GM21381 (cell line): ENCODE results near the gene PRKCE.

Experiments used
- ATAC-seq: cut with Tn5 transposase; IDR thresholded peaks from one replicate; pipeline ENCODE4 v1.9.1; 2021; ENCODE audit warnings: mild to moderate bottlenecking, moderate library complexity; ENCODE audit not compliant: unreplicated experiment

Gene PRKCE

GRCh38 chr2:46173030-46173429, 521.6 kb downstream of the PRKCE start:
- ATAC-seq: no peak

DNA sequence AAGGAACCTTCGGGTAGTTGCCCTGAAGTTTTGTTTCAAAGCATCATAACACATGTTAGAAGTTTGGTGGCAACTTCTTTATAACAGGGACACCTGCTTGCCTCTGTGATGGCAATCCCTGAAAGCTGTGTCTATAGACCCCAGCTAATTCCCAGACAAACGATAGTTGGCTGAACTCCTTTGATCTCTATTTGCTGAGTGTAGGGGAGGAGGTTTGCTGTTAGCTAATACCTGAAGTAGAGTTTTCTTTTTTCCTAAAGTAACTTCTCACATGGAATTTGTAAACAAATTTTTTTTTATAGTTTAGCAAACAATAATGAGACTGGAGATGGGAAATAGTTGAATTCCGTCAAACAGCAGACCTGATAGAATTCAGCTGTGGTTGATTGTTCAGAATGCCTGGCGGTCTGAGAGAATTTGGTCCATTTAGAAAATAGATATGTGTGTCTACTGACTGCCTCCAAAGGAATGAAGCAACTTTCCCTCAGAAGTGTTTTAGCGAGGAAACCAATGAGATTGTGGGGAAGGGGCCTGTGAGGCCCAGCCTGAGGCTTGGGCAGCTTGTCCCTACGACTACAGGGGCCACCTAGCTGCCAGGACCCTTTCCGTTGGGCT, 522.3 kb downstream of the PRKCE start:
- ATAC-seq: no peak

DNA sequence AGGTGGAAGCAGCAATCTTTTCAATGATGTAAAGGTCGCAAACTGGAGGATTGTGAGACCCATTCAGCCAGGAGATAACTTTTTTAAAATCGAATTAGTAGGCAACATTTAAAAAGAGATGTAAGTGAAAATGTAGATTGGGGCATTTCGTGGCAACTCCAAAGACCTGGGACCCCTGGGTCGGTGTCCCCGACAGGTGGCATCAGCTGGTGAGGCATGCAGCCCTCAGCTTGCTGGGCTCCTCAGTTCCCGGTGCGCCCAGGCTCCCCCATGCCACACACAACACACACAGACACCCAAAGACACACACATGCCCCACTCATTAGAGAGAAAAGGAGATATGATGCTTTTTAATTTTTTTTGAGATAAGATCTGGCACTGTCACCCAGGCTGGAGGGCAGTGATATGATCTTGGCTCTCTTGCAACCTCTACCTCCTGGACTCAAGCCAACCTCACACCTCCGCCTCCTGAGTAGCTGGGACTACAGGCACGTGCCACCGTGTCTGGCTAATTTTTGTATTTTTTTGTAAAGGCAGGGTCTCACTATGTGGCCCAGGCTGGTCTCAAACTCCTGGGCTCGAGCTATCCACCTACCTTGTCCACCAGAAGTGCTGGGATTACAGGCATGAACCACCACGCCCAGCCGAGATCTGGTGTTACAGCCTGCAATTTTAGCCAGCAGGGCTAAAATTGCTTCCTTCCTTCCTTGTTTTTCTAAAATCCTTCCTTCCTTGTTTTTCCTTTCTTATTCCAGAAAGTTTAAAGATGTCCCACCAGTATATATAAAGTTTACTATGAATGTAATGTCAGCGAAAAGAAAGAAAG, 523.1 kb downstream of the PRKCE start:
- ATAC-seq: no peak

- no peak for ATAC-seq
Observed at GRCh38 chr2:46175419-46175818, 523.9 kb downstream of the PRKCE start.

- ATAC-seq: no peak
Observed at GRCh38 chr2:46177461-46178089, 526.1 kb downstream of the PRKCE start.

DNA sequence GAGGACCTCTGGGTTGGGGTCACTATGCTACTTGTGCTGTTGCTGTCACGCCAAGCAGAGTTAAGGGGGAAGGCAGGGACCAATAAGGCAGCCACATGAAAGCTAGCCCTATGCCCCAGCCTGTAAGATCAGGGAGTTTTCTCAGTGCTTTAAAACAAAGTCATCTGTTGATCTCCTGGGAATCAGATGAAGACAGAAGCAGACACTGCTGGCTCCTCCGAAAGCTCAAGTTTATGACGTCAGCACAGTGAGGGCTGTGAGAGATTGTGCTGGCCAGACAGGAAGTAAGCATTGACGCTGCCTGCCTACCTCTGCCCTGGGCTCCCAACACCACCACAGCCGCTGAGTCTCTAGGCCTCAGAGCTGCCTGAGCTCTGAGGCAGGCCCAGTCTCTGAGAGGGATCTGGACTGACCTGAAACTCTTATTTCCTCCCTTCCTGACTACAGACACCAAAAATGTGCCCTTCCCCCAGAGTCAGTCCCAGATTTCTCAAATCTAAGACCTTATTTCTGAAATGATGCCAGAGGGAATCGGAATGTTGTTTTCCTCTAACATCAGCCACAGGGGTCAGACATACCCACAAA, 527.7 kb downstream of the PRKCE start:
- ATAC-seq: no peak

DNA sequence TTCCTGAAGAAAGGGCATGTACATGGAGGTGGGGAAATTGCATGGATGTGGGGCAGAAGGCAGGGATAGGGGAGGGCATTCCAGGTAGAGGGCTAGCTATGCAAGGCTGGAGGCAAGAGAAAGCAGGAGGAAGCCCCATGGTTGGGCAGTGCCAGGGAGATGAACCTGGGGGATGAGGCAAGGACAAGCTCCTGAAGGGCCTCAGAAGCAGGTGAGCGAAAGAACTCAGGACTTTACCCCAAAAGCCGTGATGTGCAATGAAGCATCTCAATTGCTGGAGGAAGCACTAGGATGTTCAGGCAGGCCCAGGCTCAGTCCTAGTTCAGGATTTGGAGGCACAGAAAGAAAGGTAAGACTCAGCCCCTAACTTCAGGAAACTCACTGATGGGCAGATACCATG, 528.7 kb downstream of the PRKCE start:
- ATAC-seq: no peak

- ATAC-seq: no peak
Observed at GRCh38 chr2:46181306-46181705, 529.8 kb downstream of the PRKCE start.

GRCh38 chr2:46181789-46182530, 530.5 kb downstream of the PRKCE start:
- no peak for ATAC-seq

GRCh38 chr2:46183426-46183825, 532.0 kb downstream of the PRKCE start:
- ATAC-seq: no peak

GRCh38 chr2:46184794-46185583, 533.5 kb downstream of the PRKCE start:
- no peak for ATAC-seq

- peak; percentile 94 for ATAC-seq
Observed at GRCh38 chr2:46187112-46187618, 535.7 kb downstream of the PRKCE start.

DNA sequence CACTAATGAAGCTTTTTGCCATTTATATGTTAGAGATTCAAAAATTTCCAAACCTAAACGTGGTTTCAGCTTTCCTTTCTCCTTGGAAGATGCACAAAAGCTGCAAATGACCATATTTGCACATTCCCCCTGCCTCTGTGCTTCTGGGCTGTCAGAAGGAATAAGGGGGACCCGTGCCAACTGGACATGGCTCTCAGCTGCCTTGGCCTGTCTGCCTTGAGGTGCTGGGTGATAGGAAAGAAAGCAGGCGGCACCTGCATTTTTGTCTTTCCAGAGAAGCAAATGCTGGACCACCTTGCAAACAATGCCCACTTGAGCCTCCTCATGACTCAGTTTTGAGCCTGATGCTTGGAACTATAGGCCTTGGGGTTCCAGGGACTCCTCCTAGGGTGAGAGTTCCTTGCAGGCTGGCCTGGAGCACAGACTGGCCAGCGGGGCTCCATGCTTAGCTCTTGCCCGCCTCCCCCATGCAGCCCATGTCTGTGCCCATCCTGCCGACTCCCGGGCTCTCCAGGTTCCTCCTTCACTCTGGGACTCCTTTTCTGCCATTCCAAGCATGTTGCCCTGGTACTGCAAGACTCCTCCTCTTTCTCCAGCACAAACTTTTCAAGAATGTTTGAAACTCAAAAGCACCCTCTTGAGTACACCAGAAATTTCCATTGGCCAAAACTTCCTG, 536.7 kb downstream of the PRKCE start:
- ATAC-seq: no peak

GRCh38 chr2:46193356-46193755, 541.9 kb downstream of the PRKCE start:
- no peak for ATAC-seq

GRCh38 chr2:46193855-46194254, 542.4 kb downstream of the PRKCE start:
- ATAC-seq: no peak

- no peak for ATAC-seq
Observed at GRCh38 chr2:46194856-46195255, 543.4 kb downstream of the PRKCE start.

DNA sequence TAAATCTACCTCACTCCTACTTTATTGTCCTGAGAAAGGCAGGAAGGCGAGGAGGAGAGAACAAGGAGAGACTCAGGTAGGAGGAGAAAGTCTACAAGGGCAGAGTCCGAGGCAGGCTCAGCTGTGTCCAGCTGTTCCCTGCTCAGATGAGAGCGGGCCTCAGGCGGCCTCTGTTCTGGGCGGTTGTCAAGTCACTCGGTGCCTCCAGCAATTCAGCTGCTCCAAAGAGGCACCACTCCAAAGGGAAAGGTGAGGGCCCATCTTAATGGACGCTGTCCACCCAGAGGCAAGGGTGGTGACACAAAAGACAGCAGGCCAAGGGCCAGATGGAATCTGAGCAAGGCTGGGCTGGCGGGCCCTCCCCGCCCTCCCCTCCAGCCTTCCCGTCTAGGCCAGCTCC, 544.3 kb downstream of the PRKCE start:
- no peak for ATAC-seq

DNA sequence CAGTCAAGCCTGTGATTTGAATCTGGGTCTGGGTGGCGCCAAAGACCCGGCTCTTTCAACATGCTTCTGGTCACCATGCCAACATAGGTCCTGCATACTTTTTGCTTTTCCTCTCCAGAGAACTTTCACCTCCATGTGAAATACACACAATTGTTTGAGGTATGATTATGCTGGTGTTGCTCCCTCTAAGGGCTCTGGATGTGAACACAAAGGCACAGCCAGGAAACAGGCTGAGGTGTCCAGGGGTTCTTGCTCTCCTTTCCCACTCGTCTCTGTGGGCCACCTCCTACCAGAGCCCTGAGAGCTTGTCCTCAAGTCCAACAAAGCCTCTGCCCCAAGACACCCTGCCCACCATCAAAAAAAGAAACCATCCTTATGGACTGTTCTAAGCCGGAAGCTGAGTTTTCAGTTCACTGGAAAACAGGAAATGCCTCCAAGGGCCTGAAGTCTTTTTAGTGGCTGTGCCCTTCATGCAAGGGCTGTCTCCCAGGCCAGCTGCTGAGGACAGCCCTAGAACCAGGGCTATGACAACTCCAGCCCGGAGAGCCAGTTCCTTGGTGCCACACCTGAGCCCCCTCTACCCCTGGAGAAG, 545.5 kb downstream of the PRKCE start:
- ATAC-seq: no peak

- no peak for ATAC-seq
Observed at GRCh38 chr2:46197672-46198071, 546.2 kb downstream of the PRKCE start.
